HepG2 (cell line): Measurements from ENCODE around the gene SLC4A11. TPM values are rescaled to one million over a fixed set of nuclear protein-coding genes. Genes with fewer than 3 reads are reported as not detected.

Experiments used
- HNF1A ChIP-seq, 2 experiments: sonication (generic) in 1 of 2; formaldehyde crosslinking in 1 of 2; IDR thresholded peaks; 2 replicates each; pipeline versions ENCODE4 v1.4.0 to v1.6.1; 2016 to 2020; ENCODE audit warnings: borderline replicate concordance in 1 of 2, low read depth in 1 of 2, mild to moderate bottlenecking in 1 of 2, missing genetic modification reagents in 1 of 2
- SPEN ChIP-seq: sonication (generic); formaldehyde crosslinking; IDR thresholded peaks from 2 replicates; pipeline ENCODE4 v1.5.1; 2020; ENCODE audit warnings: low read depth, mild to moderate bottlenecking, missing genetic modification reagents
- ZKSCAN8 ChIP-seq: IDR thresholded peaks from 2 replicates; pipeline ENCODE4 v1.6.1; 2016; ENCODE audit warnings: borderline replicate concordance, missing genetic modification reagents, missing compliant biosample characterization
- ZNF280B ChIP-seq: sonication (generic); formaldehyde crosslinking; IDR thresholded peaks from 2 replicates; pipeline ENCODE4 v1.5.0; 2020; ENCODE audit warnings: missing genetic modification reagents, mild to moderate bottlenecking, borderline replicate concordance
- polyA plus RNA-seq, 8 experiments: library from polyadenylated mRNA; depleted of rRNA in 3 of 8; stranded (reverse) in 7 of 8; unstranded in 1 of 8; fragments of >200 nt; fragmentation: Illumina TruSeq in 4 of 8; extraction: Trizol in 4 of 8; gene quantifications; 2 replicates each; pipeline versions ENCODE4 v1.2.1 to v1.2.3, GENCODE V29; 2011 to 2016; ENCODE audit warnings: low read depth in 4 of 8, missing spikeins in 1 of 8, mixed read lengths in 1 of 8; ENCODE audit not compliant: insufficient read depth in 1 of 8
- total RNA-seq, 5 experiments: library from RNA; depleted of rRNA; stranded (reverse); fragments of >200 nt; fragmentation: Illumina TruSeq; extraction: Trizol; gene quantifications; 2 replicates each; pipeline ENCODE4 v1.2.3, GENCODE V29; 2016; ENCODE audit warnings: low read depth in 1 of 5
- TF ChIP-seq, protein P1 (sequence below): sonication (generic); formaldehyde crosslinking; IDR thresholded peaks from one replicate; pipeline ENCODE4 v1.5.1; 2020; ENCODE audit warnings: mild to moderate bottlenecking, missing genetic modification reagents; ENCODE audit errors: not compliant biosample characterization
- TF ChIP-seq, protein P2 (sequence below): IDR thresholded peaks from 2 replicates; pipeline ENCODE4 v1.6.1; 2016; ENCODE audit warnings: low read depth, borderline replicate concordance
- TF ChIP-seq, protein P3 (sequence below): sonication (generic); formaldehyde crosslinking; IDR thresholded peaks from 2 replicates; pipeline ENCODE4 v1.4.0; 2020; ENCODE audit warnings: missing genetic modification reagents, mild to moderate bottlenecking, borderline replicate concordance

The SLC4A11 gene
- total and polyA plus RNA-seq, 2 of the 13 experiments (the other 11 are each of a cell fraction or from before 2014, with no cell fraction given) = 3.9 to 27.0 TPM

DNA sequence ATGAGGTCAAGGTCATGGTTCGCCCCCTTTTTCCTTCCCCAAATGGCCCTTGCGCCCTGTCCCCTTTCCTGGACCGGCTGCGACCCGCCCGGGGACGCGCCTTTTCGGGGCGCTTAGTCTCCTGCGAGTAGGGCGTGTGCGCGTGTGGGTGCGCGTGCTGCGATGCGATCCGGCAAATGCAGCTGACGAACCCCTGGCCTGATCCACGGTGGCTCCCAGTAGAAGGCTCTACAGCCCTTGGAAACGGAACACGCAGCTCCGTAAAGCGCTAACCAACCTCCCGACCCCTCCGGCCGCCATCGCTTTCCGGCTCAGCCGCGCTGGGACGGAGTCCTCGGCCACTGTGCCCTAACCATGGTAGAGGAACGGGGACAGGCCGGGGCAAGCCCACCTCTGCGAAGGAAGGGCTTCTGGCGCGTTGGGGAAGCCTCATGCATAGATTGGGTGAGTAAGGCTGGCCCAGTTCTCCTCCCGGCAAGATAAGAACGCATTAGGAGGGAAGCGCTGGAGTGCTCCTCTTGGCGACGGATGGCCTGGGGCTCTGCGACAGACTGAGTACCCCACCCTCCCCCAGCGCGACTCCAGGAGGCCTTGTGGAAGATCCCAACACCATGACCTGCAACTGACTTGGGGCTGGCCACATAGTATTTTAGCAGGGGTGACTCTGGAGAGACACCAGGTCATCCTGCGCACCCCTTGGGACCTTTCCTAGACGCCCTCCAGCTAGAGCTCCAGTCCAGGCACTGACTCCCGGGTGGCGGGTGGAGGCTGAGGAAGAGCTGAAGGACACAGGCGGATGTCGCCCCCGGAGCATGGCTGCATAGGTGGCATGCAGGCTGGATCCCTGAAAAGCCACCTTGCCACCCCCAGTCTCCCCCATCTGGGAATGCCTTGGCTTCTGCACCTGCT, 1.1 kb upstream of the SLC4A11 start (continued):
- TF ChIP-seq, protein P1, sequence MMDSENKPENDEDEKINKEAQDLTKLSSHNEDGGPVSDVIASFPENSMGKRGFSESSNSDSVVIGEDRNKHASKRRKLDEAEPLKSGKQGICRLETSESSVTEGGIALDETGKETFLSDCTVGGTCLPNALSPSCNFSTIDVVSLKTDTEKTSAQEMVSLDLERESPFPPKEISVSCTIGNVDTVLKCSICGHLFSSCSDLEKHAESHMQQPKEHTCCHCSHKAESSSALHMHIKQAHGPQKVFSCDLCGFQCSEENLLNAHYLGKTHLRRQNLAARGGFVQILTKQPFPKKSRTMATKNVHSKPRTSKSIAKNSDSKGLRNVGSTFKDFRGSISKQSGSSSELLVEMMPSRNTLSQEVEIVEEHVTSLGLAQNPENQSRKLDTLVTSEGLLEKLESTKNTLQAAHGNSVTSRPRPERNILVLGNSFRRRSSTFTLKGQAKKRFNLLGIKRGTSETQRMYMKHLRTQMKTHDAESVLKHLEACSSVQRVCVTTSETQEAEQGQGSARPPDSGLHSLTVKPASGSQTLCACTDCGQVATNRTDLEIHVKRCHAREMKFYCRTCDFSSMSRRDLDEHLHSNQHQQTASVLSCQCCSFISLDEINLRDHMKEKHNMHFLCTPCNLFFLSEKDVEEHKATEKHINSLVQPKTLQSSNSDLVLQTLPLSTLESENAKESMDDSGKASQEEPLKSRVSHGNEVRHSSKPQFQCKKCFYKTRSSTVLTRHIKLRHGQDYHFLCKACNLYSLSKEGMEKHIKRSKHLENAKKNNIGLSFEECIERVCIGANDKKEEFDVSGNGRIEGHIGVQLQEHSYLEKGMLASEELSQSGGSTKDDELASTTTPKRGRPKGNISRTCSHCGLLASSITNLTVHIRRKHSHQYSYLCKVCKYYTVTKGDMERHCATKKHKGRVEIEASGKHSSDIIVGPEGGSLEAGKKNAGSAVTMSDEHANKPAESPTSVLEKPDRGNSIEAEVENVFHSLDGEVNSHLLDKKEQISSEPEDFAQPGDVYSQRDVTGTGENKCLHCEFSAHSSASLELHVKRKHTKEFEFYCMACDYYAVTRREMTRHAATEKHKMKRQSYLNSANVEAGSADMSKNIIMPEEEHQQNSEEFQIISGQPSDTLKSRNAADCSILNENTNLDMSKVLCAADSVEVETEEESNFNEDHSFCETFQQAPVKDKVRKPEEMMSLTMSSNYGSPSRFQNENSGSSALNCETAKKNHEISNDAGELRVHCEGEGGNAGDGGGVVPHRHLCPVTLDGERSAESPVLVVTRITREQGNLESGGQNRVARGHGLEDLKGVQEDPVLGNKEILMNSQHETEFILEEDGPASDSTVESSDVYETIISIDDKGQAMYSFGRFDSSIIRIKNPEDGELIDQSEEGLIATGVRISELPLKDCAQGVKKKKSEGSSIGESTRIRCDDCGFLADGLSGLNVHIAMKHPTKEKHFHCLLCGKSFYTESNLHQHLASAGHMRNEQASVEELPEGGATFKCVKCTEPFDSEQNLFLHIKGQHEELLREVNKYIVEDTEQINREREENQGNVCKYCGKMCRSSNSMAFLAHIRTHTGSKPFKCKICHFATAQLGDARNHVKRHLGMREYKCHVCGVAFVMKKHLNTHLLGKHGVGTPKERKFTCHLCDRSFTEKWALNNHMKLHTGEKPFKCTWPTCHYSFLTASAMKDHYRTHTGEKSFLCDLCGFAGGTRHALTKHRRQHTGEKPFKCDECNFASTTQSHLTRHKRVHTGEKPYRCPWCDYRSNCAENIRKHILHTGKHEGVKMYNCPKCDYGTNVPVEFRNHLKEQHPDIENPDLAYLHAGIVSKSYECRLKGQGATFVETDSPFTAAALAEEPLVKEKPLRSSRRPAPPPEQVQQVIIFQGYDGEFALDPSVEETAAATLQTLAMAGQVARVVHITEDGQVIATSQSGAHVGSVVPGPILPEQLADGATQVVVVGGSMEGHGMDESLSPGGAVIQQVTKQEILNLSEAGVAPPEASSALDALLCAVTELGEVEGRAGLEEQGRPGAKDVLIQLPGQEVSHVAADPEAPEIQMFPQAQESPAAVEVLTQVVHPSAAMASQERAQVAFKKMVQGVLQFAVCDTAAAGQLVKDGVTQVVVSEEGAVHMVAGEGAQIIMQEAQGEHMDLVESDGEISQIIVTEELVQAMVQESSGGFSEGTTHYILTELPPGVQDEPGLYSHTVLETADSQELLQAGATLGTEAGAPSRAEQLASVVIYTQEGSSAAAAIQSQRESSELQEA (CRISPR knock-in tag) = peak; percentile 44
- TF ChIP-seq SPEN (0 out of 2 replicates have a peak, but pooled peaks have one; percentile 11), HNF1A (IDR thresholded peaks at IDR 0.05; ENCODE audit: low read depth) (no peak), HNF1A (CRISPR knock-in tag; IDR thresholded peaks at IDR 0.05; ENCODE audit: borderline replicate concordance) (no peak), ZKSCAN8 (CRISPR knock-in tag) (peak; percentile 10; the same call in 1 of the 2 replicates), ZNF280B (CRISPR knock-in tag) (0 out of 2 replicates have a peak, but pooled peaks have one; percentile 42)
- TF ChIP-seq, protein P2, sequence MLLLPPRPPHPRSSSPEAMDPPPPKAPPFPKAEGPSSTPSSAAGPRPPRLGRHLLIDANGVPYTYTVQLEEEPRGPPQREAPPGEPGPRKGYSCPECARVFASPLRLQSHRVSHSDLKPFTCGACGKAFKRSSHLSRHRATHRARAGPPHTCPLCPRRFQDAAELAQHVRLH (CRISPR knock-in tag) = no peak
- TF ChIP-seq, protein P3, sequence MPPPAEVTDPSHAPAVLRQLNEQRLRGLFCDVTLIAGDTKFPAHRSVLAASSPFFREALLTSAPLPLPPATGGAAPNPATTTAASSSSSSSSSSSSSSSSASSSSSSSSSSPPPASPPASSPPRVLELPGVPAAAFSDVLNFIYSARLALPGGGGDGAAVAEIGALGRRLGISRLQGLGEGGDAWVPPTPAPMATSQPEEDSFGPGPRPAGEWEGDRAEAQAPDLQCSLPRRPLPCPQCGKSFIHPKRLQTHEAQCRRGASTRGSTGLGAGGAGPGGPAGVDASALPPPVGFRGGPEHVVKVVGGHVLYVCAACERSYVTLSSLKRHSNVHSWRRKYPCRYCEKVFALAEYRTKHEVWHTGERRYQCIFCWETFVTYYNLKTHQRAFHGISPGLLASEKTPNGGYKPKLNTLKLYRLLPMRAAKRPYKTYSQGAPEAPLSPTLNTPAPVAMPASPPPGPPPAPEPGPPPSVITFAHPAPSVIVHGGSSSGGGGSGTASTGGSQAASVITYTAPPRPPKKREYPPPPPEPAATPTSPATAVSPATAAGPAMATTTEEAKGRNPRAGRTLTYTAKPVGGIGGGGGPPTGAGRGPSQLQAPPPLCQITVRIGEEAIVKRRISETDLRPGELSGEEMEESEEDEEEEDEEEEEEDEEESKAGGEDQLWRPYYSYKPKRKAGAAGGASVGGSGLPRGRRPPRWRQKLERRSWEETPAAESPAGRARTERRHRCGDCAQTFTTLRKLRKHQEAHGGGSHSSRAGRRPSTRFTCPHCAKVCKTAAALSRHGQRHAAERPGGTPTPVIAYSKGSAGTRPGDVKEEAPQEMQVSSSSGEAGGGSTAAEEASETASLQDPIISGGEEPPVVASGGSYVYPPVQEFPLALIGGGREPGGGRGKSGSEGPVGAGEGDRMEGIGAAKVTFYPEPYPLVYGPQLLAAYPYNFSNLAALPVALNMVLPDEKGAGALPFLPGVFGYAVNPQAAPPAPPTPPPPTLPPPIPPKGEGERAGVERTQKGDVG (CRISPR knock-in tag) = 0 out of 2 replicates have a peak, but pooled peaks have one; percentile 70
